ENCODE measurements around the gene RHBDL2. TPM values are rescaled to one million over a fixed set of nuclear protein-coding genes. Genes with fewer than 3 reads are reported as not detected.

RHBDL2 gene
- total RNA-seq (0.32 and 1.4 TPM in 2 replicates), polyA plus RNA-seq (0.06 and 0.11 TPM in 2 replicates), polyA minus RNA-seq (not detected in 2 replicates), Bru-seq, nascent RNA (percentile 26 among the genes with signal in this experiment), BruChase-seq, experiment 1, labeled RNA remaining after a 6-hour chase (not detected), BruChase-seq, experiment 2, labeled RNA remaining after a 2-hour chase (percentile 8 among the genes with signal in this experiment)
- 0.08 and 0.28 TPM in 2 replicates for polyA plus RNA-seq (2011; cell fraction: cytosol; rRNA removed)
- 0.41 TPM in 1 of 2 replicates, not detected in the other for polyA plus RNA-seq (2011; cell fraction: nucleus; rRNA removed)
- 1.0 and 2.1 TPM in 2 replicates for polyA plus RNA-seq (2012)
- 2.0 TPM for polyA minus RNA-seq (2011; cell fraction: cytosol; rRNA and poly(A)+ RNA removed)
- not detected in 2 replicates for polyA minus RNA-seq (2011; cell fraction: nucleus; rRNA and poly(A)+ RNA removed)
- long read RNA-seq, partial matches to known transcripts = 2 of 4 reads
- long read RNA-seq, other reads (novel, unspliced or antisense) = 1 of 4 reads

DNA sequence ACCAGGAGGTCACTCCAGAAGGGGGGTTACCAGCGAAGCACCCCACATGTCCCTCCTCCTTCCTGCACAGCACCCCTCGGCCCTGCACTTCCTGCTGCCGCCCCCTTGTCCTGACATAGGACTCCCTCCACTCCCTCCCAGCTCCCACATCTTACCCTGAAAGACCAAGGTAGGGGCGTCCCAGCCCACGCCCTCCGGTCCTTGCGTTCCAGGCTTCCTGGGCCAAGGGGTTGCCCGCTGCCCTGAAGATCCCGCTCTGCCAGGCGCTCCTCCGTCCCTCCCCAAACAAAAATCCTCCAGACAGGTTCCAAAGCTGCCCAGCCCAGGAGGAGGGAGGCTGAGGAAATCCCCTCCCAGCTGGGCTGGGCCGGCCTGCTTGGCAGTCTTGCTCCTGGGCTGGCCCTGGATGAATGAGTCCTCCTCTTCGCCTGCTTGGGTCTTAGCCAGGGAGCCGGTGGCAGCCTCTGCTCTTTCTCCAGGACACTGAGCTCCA is at the start of gene RHBDL2:
Gene RHBDL2 (minus strand): TSS at position 304 of the 493 bp plus-strand sequence. CDS start 22,618 bp downstream, outside the sequence.
- H3K27ac ChIP-seq (ENCODE audit: insufficient read depth, low read depth, low read length) = no peak within 1 kb of the TSS
- no peaks in the 10 kb centered on the region for H3K27me3 ChIP-seq (ENCODE audit: control insufficient read depth in 2 of 2, insufficient read depth in 2 of 2, low read length in 2 of 2)
- no peaks in the 10 kb centered on the region for H3K4me1 ChIP-seq (ENCODE audit: control insufficient read depth, extremely low read depth, insufficient read depth, low read length)
- ChIA-PET CTCF (interaction anchor here (0.7 kb wide), 1 partner anchor 8 kb away, joined by 4 read pairs; no protein-coding TSS in a partner anchor), POLR2A (no interaction called here)
- H3K4me3 ChIP-seq (replicated peaks in 1 of 3; ENCODE audit: insufficient read depth in 1 of 3, low read depth in 1 of 3, low read length in 3 of 3) = peak within 1 kb of the TSS in 1 of 3 experiments; percentile 28
- DNase-seq (ENCODE audit: low read depth, low spot score) (peak; percentile 15), FAIRE-seq (peak; percentile 15)
- no peaks in the 10 kb centered on the region for H3K9me1 ChIP-seq (replicated peaks; ENCODE audit: control insufficient read depth, extremely low read depth, insufficient read depth, low read length)
- intact Hi-C loops (cut with micrococcal nuclease) = no loop called here
- no peaks in the 10 kb centered on the region for H3K79me2 ChIP-seq (ENCODE audit: control insufficient read depth, insufficient read depth, low read length)
- no peaks in the 10 kb centered on the region for H4K20me1 ChIP-seq (replicated peaks; ENCODE audit: control insufficient read depth, extremely low read depth, insufficient read depth, low read length)
- H2AFZ ChIP-seq (ENCODE audit: low read depth, low read length) = peak within 1 kb of the TSS; percentile 83
- TF ChIP-seq POLR2AphosphoS5 (IDR thresholded peaks at IDR 0.05; ENCODE audit: insufficient read depth, low read depth, low read length) = no peak
- no peak for TF ChIP-seq JUN (IDR thresholded peaks at IDR 0.05; ENCODE audit: borderline replicate concordance, insufficient read depth, insufficient read length, low read depth)
- no peak for TF ChIP-seq MYC (IDR thresholded peaks at IDR 0.05; ENCODE audit: low read depth, low read length)
- TF ChIP-seq, protein P1, sequence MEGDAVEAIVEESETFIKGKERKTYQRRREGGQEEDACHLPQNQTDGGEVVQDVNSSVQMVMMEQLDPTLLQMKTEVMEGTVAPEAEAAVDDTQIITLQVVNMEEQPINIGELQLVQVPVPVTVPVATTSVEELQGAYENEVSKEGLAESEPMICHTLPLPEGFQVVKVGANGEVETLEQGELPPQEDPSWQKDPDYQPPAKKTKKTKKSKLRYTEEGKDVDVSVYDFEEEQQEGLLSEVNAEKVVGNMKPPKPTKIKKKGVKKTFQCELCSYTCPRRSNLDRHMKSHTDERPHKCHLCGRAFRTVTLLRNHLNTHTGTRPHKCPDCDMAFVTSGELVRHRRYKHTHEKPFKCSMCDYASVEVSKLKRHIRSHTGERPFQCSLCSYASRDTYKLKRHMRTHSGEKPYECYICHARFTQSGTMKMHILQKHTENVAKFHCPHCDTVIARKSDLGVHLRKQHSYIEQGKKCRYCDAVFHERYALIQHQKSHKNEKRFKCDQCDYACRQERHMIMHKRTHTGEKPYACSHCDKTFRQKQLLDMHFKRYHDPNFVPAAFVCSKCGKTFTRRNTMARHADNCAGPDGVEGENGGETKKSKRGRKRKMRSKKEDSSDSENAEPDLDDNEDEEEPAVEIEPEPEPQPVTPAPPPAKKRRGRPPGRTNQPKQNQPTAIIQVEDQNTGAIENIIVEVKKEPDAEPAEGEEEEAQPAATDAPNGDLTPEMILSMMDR (IDR thresholded peaks at IDR 0.05; ENCODE audit: extremely low read depth in 1 of 2, insufficient read depth in 1 of 2, low read depth in 1 of 2, low read length in 2 of 2) = no peak
- no peak for TF ChIP-seq MAX (IDR thresholded peaks at IDR 0.05; ENCODE audit: insufficient read depth, insufficient read length)
- TF ChIP-seq EZH2 (IDR thresholded peaks at IDR 0.05; ENCODE audit: borderline replicate concordance, low read depth, low read length, severe bottlenecking) = no peak
- no peak for TF ChIP-seq FOS (IDR thresholded peaks at IDR 0.05; ENCODE audit: borderline replicate concordance, insufficient read depth, low read length)
- TF ChIP-seq GATA2 (IDR thresholded peaks at IDR 0.05; ENCODE audit: insufficient read depth, insufficient read length, low read depth, low read length) = no peak
- TF ChIP-seq POLR2A (IDR thresholded peaks at IDR 0.05; ENCODE audit: low read depth, low read length) = no peak
- H3K4me2 ChIP-seq (ENCODE audit: insufficient read depth, low read length) = peak within 1 kb of the TSS; percentile 20
- no peaks in the 10 kb centered on the region for H3K9me3 ChIP-seq (replicated peaks; ENCODE audit: control insufficient read depth, insufficient read depth, low read length)
- dilution Hi-C loops (cut with MboI; ENCODE audit: extremely low pct_ligation_motif_present, low sequenced_read_pairs) = no loop called here
- no peaks in the 10 kb centered on the region for H3K36me3 ChIP-seq (ENCODE audit: control insufficient read depth in 2 of 2, extremely low read depth in 1 of 2, insufficient read depth in 2 of 2, low read length in 2 of 2)
- no peak within 1 kb of the TSS for H3K9ac ChIP-seq (replicated peaks; ENCODE audit: extremely low read depth, insufficient read depth, low read length)
- BruUV-seq (replicated peaks) = no TSS peak
